Natural killer cell treated with Interleukin-12 subunit alpha and Interleukin-12 subunit beta and Interleukin-15 and Interleukin-18, amount 100 ng/mL, for 72 hours (primary cell): ENCODE measurements around the gene TMTC1. TPM values are rescaled to one million over a fixed set of nuclear protein-coding genes. Genes with fewer than 3 reads are reported as not detected.

Experiments used
- ATAC-seq, 2 donors: fragments of 150-1000 bp; cut with Tn5 transposase in 1 of 2; sonication (Bioruptor Pico), chemical (Tn5 transposase) in 1 of 2; 2 replicates each; pipeline ENCODE4 v1.10.0; 2021
- DNase-seq: peaks from one replicate; pipeline ENCODE4 v3.0.0; 2022; ENCODE audit warnings: low spot score
- H3K27ac Mint-ChIP-seq, 2 donors: 1 replicate in 1 of 2; 2 replicates in 1 of 2; pipeline ENCODE4 v1.8.0; 2022; ENCODE audit warnings: mixed read lengths in 2 of 2, mild to moderate bottlenecking in 1 of 2, moderate library complexity in 1 of 2
- H3K27me3 Mint-ChIP-seq, 2 donors: 1 replicate in 1 of 2; 2 replicates in 1 of 2; pipeline ENCODE4 v1.8.0; 2022; ENCODE audit warnings: mixed read lengths in 2 of 2
- H3K36me3 Mint-ChIP-seq: one replicate; pipeline ENCODE4 v1.8.0; 2022; ENCODE audit warnings: mixed read lengths
- H3K4me1 Mint-ChIP-seq, 2 donors: 1 replicate in 1 of 2; 2 replicates in 1 of 2; pipeline ENCODE4 v1.8.0; 2022; ENCODE audit warnings: low read depth in 2 of 2, mixed read lengths in 2 of 2, mild to moderate bottlenecking in 1 of 2
- H3K4me3 Mint-ChIP-seq: one replicate; pipeline ENCODE4 v1.8.0; 2022; ENCODE audit warnings: mixed read lengths
- H3K9me3 Mint-ChIP-seq: 2 replicates; pipeline ENCODE4 v1.8.0; 2022; ENCODE audit warnings: mixed read lengths
- total RNA-seq, 2 donors: library from RNA; stranded (reverse); gene quantifications; one replicate each; pipeline ENCODE4 v1.2.3, GENCODE V29; 2022

TMTC1 gene
- total RNA-seq, 2 donors from 2014 or later: not detected

DNA sequence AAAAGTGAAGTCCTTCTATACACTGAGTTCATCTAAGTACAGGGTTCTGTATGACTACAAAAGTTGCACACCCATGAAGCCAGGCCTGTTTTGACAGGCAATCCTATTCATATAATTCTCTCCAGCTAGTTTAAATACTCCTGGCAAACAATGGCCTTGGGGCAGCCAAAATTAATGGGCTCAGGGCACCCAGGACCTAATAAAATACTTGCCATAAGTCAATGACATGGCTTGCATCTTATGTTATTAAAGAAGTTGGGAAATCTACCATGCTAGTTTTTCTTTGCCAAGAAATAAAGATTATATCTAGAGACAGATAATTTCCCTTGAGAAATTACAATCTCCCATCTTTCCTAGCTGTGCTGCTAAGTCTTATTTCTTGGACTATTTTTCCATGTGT is 11.1 kb upstream of the TMTC1 start:
- Mint-ChIP-seq H3K27me3 (peaks cover 0 to 2% of the 10 kb centered on the region in 2 donors), H3K4me1 (no peaks in the 10 kb centered on the region), H3K4me3 (no peak overlapping the region), H3K27ac (no peak overlapping the region), H3K9me3 (peaks cover 16% of the 10 kb centered on the region), H3K36me3 (no peaks in the 10 kb centered on the region)
- ATAC-seq: no peak
- DNase-seq: no peak

DNA sequence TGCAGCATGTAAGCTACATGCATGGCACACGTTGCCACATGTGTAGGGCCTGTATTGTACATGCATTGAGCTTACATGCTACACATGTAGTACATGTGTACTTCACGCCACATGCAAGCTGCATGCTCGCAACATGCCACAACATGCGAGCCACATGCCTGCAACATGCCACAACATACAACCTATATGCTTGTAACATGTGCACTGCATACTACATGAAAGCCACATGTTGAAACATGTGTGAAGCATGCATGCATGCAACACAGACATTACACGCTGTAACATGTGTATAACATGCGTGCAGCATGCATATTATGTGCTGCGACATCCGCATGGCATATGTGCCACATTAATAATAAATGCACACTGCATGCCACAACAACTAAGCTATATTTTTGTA is 9.1 kb upstream of the TMTC1 start:
- Mint-ChIP-seq H3K4me1 (no peaks in the 10 kb centered on the region), H3K27me3 (peaks cover 0 to 2% of the 10 kb centered on the region in 2 donors), H3K36me3 (no peaks in the 10 kb centered on the region), H3K9me3 (peaks cover 13% of the 10 kb centered on the region), H3K4me3 (no peak overlapping the region), H3K27ac (no peak overlapping the region)
- DNase-seq (no peak), ATAC-seq (no peak)

DNA sequence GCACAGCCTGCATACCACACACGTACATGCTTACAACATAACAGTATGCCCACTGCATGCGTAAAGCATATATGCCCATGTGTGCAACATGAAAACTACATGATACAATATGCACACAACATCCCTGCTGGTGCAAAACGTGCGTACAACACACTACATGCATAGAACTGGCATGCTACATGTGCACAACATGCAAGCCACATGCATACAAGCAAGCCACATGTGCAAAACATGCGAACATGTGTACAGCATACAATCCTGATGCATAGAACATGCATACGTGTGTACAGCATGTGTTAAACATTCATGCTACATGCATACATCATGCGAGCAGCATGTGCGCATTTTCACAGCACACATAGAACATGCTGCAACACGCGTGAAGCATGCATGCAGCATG is 8.4 kb upstream of the TMTC1 start:
- Mint-ChIP-seq H3K4me3 (no peak overlapping the region), H3K4me1 (no peaks in the 10 kb centered on the region), H3K27me3 (no peaks in the 10 kb centered on the region), H3K27ac (no peak overlapping the region), H3K36me3 (no peaks in the 10 kb centered on the region), H3K9me3 (peaks cover 8% of the 10 kb centered on the region)
- DNase-seq (no peak), ATAC-seq (no peak)

DNA sequence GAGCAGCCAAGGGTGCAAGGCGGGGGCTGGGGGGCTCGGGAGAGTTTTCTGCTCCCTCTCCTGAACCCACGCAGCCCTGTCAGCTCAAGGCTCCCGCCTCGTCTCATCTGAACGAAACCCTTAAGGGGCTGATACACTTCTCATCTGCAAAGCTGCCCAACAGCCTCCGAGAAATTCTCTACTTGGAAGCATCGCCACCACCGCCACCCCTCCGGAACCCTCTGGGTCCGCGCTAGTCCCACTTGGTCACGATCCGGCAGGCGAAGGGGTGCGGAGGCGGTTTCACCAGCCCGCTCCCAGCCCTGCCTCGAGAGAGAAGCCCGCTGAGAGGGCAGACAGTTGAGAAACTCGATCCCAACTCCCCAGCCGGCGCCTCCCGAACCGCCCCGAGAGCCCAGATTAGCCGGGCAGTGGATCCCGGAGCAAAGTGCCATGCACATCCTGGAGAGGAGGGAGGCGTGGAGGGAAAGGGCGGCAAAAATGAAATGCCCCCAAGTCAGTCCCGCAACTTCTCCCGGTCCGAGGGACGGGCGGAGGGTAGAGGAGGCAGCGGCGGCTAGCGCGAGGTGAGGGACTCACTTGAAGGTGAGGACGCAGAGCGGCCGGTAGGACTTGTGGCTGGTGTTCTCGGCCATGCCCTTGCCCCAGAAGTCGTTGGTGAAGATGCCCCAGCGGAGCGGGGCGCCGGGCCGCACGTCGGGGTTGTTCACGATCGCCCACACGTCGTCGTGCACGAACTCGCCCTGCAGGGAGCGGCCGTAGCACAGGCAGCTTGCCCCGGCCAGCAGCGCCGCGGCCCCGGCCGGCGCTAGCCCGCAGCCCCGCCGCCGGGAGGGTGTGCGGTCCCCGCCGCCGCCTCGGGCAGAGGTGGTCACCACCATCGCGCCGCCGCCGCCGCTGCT is 620 bp downstream of the TMTC1 start:
- H3K27ac Mint-ChIP-seq: no peak overlapping the region
- no peak overlapping the region for H3K4me3 Mint-ChIP-seq
- no peaks in the 10 kb centered on the region for H3K4me1 Mint-ChIP-seq
- ATAC-seq (peak in 1 of 2 donors; percentile 13), DNase-seq (no peak)
- H3K36me3 Mint-ChIP-seq: no peaks in the 10 kb centered on the region
- peaks cover 10 to 26% of the 10 kb centered on the region in 2 donors for H3K27me3 Mint-ChIP-seq
- peaks cover 4% of the 10 kb centered on the region for H3K9me3 Mint-ChIP-seq

DNA sequence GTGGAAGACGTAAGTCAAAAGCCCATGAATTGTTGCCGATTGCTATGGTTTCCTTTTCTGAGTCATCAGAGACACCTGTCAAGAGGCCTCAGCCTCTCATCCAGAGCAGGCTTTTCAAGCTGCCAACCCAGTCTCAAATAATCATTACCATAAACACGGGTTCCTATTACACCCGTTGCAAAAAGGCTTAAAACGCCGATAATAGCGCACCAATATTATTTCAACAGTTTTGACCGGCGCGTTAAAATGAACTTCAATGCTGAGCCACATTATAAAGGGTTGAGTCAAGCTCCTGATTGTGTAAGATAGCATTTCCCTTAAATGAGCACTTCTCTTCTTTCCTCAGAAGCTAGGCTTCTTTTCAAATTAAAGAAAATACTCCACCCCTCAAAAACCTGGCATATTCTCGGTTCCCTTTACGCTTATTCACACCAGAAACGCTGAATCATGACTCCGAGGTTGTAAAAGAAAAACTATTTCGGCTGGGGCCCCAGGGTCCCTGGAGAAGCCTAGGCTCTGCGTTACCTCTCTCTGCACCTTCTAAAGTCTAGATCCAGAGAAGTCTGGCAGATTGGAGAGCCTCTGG is 1.4 kb downstream of the TMTC1 start:
- DNase-seq (no peak), ATAC-seq (no peak)
- no peak overlapping the region for H3K4me3 Mint-ChIP-seq

DNA sequence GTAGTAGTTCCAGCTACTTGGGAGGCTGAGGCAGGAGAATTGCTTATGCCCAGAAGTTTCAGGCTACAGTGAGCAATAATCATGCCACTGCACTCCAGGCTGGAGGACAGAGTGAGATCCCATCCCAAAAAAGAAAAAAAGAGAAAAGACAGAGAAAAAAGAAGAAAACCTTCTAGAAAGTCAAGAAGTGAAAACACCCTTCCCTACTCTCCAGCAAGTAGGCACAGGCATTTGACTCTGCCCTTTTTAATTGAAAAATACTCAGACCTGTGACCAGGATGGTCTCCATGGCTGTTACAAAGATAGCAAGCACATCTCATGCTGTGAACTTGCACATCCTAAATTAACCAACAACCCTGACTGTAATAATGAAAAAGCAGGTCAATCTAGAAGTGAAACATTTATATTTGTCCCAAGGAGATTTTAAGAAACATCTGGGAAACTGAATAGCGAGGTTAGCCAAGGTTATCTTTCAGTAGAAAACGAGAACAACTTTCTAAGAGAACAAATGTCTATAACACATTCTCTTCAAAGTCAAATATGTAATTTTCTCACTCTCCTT is 2.0 kb downstream of the TMTC1 start:
- Mint-ChIP-seq H3K9me3 (peaks cover 4% of the 10 kb centered on the region), H3K27ac (no peak overlapping the region), H3K4me3 (no peak overlapping the region), H3K36me3 (no peaks in the 10 kb centered on the region), H3K27me3 (peaks cover 10 to 26% of the 10 kb centered on the region in 2 donors), H3K4me1 (no peaks in the 10 kb centered on the region)
- DNase-seq: no peak
- ATAC-seq: no peak

More for the DNA sequence above, 1.4 kb downstream of the TMTC1 start:
- peaks cover 4% of the 10 kb centered on the region for H3K9me3 Mint-ChIP-seq
- no peaks in the 10 kb centered on the region for H3K36me3 Mint-ChIP-seq
- H3K27ac Mint-ChIP-seq: no peak overlapping the region
- peaks cover 10 to 26% of the 10 kb centered on the region in 2 donors for H3K27me3 Mint-ChIP-seq
- H3K4me1 Mint-ChIP-seq: no peaks in the 10 kb centered on the region

DNA sequence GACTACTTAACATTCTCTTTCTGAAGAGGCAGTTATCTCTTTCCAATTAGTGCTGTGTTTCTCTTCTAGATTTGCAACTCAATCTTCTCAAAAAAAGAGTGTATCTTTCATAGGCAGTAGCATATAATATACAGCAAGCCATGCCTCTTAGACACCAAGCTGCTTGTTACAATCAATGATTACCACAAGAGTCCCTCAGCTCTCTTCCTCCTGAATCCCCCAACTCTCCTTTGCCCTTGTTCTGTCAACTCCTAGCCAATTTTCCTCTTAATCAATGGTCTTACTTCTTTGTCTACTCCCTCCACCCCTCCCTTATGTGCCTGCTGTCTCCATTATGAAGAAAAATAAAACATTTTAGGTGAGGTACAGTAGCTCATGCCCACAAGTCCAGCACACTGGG is 2.6 kb downstream of the TMTC1 start:
- no peaks in the 10 kb centered on the region for H3K4me1 Mint-ChIP-seq
- peaks cover 4% of the 10 kb centered on the region for H3K9me3 Mint-ChIP-seq
- H3K36me3 Mint-ChIP-seq: no peaks in the 10 kb centered on the region
- H3K27me3 Mint-ChIP-seq: peaks cover 10 to 26% of the 10 kb centered on the region in 2 donors
- H3K4me3 Mint-ChIP-seq: no peak overlapping the region
- no peak overlapping the region for H3K27ac Mint-ChIP-seq
- ATAC-seq: no peak
- DNase-seq: no peak

DNA sequence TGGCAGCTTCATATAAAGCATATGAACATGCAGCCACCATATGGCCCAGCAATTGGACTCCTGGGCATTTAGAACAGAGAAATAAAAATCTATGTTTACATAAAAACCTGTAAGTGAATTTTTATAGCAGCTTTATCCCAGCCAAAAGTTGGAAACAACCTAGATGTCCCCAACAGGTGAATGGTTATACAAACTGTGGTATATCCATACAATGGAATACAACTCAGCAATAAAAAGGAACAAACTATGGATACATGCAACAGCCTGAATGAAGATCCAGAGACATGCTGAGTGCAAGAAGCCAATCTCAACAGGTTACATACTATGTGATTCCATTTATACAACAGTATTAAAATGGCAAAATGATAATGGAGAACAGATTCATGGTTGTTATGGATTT is 3.7 kb downstream of the TMTC1 start:
- ATAC-seq (no peak), DNase-seq (no peak)
- Mint-ChIP-seq H3K27me3 (peaks cover 6 to 20% of the 10 kb centered on the region in 2 donors), H3K4me3 (no peak overlapping the region), H3K4me1 (no peaks in the 10 kb centered on the region), H3K9me3 (peaks cover 14% of the 10 kb centered on the region), H3K27ac (no peak overlapping the region), H3K36me3 (no peaks in the 10 kb centered on the region)

DNA sequence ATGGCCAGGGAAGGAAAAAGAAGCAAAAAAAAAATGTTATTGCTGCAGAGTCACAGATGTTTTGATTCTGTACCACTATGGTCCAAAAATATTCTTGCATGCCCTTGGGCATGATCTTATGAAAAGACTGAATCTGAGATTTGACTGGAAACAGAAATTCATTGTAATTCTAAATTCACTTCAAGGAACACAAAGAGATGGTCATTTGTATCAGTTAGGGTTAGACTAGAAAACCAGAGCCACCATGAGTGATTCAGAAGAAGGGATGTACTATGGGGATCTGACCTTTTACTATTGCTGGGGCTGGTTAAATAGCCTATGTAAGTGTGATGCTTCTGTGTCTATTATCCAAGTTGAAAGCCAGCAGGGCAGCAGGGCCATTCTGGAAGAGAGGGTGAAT is 5.2 kb downstream of the TMTC1 start:
- no peaks in the 10 kb centered on the region for H3K36me3 Mint-ChIP-seq
- ATAC-seq (no peak), DNase-seq (no peak)
- H3K4me1 Mint-ChIP-seq: no peaks in the 10 kb centered on the region
- peaks cover 20% of the 10 kb centered on the region for H3K9me3 Mint-ChIP-seq
- H3K27me3 Mint-ChIP-seq: peaks cover 6 to 13% of the 10 kb centered on the region in 2 donors
- no peak overlapping the region for H3K27ac Mint-ChIP-seq
- H3K4me3 Mint-ChIP-seq: no peak overlapping the region

DNA sequence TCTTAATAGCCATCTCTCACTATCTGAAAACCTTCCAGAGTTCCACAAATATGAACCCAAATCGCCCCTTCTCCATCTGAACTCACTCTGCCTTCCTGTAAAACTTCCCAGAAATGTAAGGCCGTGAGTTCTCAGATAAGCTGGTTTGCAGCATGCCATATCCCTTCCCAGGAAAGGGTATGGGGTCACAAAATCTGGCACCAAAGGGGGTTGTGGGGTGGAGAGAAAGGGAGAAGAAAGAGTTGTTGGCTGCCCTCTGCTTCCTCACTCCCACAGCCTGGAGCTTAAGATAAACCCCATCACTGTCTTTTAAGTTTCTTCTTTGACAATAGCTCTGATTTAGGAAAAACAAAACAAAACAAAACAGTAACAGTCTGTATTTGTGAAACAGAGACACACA is 10.7 kb downstream of the TMTC1 start:
- H3K4me3 Mint-ChIP-seq: no peak overlapping the region
- ATAC-seq: no peak
- H3K27me3 Mint-ChIP-seq: no peaks in the 10 kb centered on the region
- no peak for DNase-seq
- no peak overlapping the region for H3K27ac Mint-ChIP-seq
- H3K4me1 Mint-ChIP-seq: no peaks in the 10 kb centered on the region
- H3K9me3 Mint-ChIP-seq: peaks cover 20% of the 10 kb centered on the region
- H3K36me3 Mint-ChIP-seq: no peaks in the 10 kb centered on the region

DNA sequence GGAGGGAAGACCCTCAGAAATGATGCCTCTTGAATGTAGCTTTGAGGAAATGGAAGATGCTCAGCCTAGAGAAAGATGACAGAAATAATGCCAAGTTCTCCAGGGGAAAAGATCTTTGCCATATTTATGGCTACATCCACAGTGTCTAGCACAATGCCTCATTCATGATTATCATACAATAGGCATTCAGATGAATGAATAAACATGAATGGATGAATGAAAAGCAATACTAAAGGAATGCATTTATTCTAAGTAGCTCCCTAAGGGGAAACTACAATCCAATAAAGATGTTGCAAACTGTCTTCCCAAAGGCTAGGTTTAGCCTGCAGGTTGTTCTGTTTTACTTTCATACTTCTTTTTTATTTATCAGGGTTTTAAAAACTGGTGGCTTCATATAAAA is 12.0 kb downstream of the TMTC1 start:
- H3K36me3 Mint-ChIP-seq: no peaks in the 10 kb centered on the region
- peaks cover 20% of the 10 kb centered on the region for H3K9me3 Mint-ChIP-seq
- DNase-seq (no peak), ATAC-seq (no peak)
- H3K4me1 Mint-ChIP-seq: no peaks in the 10 kb centered on the region
- no peak overlapping the region for H3K4me3 Mint-ChIP-seq
- no peak overlapping the region for H3K27ac Mint-ChIP-seq
- H3K27me3 Mint-ChIP-seq: no peaks in the 10 kb centered on the region

DNA sequence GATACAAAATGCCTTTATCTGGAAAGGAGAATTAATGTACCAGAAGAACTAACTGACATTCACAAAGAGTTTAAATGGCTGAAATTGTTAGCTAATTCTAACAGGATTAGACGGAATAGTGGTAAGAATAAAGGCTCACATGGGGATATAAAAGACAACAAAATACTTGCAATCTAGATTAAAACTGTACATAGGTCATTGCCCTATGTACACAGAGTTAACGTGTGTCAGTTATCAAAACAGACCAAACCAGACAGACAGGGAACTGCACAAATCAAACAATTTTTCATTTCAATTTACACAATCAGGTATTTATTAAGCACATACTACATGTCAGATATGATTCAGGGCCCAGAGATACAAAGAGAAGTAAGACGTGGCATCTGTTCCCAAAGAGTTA is 12.6 kb downstream of the TMTC1 start:
- H3K4me1 Mint-ChIP-seq: no peaks in the 10 kb centered on the region
- DNase-seq (no peak), ATAC-seq (no peak)
- no peak overlapping the region for H3K27ac Mint-ChIP-seq
- H3K36me3 Mint-ChIP-seq: no peaks in the 10 kb centered on the region
- no peak overlapping the region for H3K4me3 Mint-ChIP-seq
- peaks cover 19% of the 10 kb centered on the region for H3K9me3 Mint-ChIP-seq
- no peaks in the 10 kb centered on the region for H3K27me3 Mint-ChIP-seq

DNA sequence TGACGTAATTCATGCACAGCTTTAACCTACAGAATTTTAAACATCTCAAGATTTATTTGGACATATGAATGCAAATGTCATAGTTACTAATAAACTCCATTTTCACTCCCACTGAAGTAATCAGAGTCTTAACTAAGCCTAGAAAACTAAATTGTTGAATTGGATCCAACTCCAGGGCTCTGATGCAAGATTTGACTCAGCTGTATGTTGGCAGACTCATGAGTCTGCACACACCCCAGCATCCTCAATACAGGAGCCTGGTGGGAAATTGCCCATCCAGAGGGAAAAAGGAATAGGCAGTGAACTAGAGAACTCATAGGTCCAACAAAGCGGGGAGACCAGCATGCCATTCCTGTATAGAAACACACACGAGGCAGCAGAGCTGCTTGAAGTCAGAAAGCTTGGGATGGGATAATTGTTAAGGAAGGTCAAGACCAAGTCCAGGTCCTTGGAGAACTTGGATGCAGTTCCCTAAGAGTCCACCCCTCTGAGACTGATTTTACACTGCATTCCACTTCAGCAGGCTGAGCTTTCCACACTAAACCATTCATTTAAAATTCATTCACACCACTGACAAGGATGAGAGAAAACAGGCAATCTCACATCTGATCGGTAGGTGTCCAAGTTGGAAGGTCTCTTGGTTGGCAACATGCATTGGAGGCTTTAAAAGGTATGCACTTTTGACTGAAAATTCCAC is 14.4 kb downstream of the TMTC1 start:
- ATAC-seq: no peak
- H3K4me1 Mint-ChIP-seq: no peaks in the 10 kb centered on the region

DNA sequence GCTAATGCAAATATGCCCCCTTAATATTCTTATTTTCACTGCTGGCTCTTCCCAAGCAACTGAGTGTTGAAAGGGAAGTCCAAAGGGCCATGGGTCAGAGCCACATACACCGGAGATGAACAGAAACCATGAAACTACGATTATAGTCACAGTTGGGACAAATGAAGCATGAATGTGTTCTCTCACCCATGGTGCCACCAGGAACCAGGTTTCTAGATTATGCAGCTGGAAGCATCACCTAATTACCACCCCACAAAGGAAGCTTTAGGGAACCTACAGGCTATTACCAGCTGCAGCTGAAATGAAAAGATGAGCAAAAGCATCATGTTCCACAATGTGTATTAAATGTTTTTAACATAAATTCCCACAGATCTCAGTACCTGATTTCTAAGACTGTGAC is 15.4 kb downstream of the TMTC1 start:
- ATAC-seq: no peak
- Mint-ChIP-seq H3K36me3 (no peaks in the 10 kb centered on the region), H3K27me3 (no peaks in the 10 kb centered on the region), H3K4me3 (no peak overlapping the region), H3K4me1 (no peaks in the 10 kb centered on the region), H3K27ac (no peak overlapping the region), H3K9me3 (peaks cover 4% of the 10 kb centered on the region)
- no peak for DNase-seq

More for the DNA sequence above, 14.4 kb downstream of the TMTC1 start:
- no peaks in the 10 kb centered on the region for H3K27me3 Mint-ChIP-seq
- H3K36me3 Mint-ChIP-seq: no peaks in the 10 kb centered on the region
- no peak overlapping the region for H3K4me3 Mint-ChIP-seq
- peaks cover 4% of the 10 kb centered on the region for H3K9me3 Mint-ChIP-seq
- no peak for DNase-seq
- H3K27ac Mint-ChIP-seq: no peak overlapping the region
